Measurements from ENCODE around the gene HEXA.

HEXA gene

DNA sequence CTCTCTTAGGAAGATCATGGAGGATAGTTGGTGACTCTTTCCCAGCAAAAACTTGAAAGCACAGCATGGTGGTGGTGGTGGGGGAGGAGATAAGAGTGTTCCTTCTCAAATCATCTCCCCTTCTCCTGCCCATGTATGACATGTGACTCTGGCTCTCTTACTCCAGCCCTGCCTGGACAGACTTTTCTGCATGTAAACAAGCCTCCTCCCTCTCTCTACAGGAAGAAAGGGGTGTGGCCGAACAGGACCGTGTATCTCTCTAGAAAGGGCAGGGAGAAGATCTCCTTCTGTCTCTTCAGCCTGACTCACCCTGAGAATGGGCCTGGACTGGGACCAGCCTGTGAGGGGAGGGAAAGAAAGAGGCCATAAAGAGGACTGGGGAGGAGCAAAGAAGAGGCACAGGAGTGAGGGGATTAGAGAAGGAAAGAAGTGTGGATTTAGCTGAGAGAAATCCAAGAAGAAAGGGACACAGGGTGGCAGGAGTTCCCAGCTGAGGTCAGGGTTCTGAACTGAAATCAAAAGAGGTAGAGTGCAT lies 57.3 kb downstream of the HEXA start:
- no peak for DNase-seq

- no peak for DNase-seq
Measured at GRCh38 chr15:72315706-72316370, 60.0 kb downstream of the HEXA start.

- DNase-seq = no peak
Measured at GRCh38 chr15:72313881-72314280, 61.9 kb downstream of the HEXA start.

GRCh38 chr15:72313448-72313840 lies 62.4 kb downstream of the HEXA start:
- no peak for DNase-seq

DNA sequence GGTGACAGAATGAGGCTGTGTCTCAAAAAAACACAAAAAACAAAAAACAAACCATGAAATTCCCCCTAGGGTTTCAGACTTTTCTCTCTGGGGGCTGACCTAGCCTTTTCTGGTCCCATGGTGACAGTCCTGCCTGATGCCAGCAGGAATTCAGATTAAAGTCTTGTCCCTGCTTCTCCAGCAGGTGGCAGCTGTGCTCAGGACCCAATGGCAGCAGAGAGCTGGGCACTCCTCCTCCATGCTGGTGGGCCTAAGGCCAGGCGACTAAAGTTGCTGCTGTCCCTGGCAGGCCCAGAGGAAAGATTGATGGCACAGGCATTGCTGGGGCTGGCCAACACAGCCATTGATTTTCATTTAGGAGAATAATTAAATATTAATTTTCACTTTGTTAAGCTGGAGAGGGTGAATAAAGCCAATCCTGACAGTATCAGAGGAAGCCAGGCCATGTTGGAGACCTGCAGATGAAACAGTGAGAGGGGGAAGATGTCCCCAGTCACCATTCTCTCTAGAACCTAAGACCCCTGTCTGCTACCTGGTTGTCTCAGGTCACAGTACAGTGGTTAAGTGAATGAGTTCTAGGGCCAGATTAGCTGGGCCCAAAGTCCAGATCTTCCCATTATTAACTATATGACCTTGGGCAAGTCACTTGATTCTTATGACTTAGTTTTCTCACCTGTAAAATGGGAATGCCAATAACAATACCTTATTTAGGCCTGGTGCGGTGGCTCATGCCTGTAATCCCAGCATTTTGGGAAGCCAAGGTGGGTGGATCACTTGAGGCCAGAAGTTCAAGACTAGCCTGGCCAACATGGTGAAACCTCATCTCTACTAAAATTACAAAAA lies 63.0 kb downstream of the HEXA start:
- peak; percentile 44 to 71 for DNase-seq

GRCh38 chr15:72307026-72307425 lies 68.8 kb downstream of the HEXA start:
- no peak for DNase-seq

DNA sequence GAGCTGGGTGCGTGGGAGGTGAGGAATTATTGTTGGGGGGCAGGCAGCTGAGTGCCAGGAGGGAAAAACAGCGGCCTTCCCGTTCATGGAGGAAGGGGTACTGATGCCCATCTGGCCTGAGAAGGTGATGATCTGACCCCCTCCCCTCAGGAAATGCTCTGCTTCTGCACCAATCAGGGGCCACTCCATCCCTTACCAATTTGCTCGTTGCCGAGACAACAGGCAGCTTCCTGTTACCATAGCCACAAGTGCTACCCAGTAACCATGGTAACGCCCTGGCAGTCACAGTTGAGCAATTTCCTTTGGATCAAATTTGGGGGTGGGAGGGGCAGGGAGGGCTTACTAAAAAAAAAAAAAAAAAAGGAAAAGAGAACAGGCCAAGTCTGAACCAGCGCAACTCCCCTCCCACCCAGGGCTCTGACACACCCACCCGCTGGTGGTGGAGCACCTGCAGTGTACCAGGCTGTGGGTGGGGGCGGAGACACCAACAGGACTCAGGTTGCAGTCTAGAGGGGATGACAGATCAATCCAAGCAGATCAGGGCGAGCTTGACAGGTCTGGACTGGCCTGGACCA lies 69.5 kb downstream of the HEXA start:
- DNase-seq = no peak

DNA sequence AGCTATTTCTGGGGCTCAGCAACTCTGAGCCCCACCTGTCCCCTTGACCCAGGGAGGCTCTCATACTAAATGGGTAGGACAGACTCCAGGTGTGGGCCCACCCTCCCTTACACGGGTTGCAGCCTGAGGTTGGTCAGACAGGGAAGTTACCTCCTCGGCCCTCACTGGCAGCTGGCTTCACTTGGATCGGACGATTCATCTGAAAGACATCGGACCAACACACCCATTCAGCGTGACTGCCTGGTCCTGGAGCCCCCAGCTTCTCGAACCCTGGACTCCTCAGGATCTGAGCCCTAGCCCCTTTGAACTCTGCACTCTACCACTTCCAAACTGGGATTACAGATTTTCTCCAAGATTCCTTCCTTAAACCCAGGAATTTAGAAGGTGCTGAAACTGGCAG lies 71.2 kb downstream of the HEXA start:
- no peak for DNase-seq

DNA sequence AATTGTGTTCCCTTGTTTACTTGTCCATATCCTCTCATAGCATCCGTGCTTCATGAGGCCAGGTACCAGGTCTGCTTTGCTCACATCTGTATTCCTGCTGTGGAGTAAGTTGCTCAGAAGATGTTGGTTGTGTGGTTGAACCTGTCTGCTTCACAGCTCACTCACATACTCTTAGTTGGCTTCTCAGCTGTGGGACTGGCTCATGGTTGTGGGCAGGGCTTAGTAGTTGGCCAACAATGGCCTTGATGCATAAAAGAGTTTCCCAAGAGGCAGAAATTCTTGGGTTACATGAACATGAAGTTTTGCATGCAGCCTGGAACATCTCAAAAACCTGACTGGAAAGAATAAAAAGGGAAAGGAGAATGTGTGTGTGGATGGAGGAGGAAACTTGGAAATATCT lies 72.9 kb downstream of the HEXA start:
- DNase-seq = no peak

All from SW 1271 (cell line).